ENCODE measurements around the gene SECTM1. TPM values are rescaled to one million over a fixed set of nuclear protein-coding genes. Genes with fewer than 3 reads are reported as not detected.

The SECTM1 gene
- total RNA-seq, 1 donor from 2014 or later = 4.3 TPM

DNA sequence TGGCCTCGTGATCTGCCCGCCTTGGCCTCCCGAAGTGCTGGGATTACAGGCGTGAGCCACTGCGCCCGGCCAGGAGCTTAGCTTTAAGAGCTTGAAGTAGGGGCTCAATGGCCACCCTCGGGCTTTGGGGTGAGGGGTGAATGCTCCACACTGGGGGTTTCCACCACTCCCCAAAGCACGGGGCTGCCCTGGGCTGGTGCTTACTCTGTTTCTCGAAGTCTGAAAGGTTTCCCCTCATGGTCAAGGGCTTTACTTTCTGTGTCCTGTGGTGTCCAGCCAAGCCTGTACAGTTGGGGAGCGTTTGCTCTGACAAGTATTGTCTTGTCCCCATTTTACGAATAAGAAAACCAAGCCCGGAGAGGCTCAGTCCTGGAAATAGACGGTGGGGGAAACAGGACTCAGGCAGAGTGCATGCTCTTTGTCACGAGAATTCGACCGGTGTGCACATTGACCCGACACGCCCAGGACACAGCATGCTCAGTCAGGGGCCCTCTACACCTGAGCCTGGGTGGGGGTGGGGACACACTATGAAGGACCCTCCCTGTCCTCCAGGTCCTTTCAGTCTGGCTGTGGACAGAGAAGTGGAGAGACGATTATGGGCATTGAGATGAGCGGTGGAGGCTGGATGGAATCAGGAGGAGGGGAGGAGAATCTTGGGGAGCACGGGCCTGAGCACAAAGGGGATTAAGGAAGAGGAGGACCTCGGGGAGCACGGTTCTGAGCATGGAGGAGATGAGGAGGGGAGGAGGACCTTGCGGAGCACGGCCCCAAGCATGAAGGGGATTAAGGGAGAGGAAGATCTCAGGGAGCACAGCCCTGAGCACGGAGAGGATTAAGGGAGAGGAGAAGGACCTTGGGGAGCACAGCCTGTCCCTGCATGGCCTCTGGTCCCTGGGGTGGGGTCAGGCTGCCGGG, 23.7 kb downstream of the SECTM1 start:
- DNase-seq (no peak), ATAC-seq (ENCODE audit: poor library complexity) (no peak)
- intact Hi-C loops (cut with DNase I) = no loop called here

DNA sequence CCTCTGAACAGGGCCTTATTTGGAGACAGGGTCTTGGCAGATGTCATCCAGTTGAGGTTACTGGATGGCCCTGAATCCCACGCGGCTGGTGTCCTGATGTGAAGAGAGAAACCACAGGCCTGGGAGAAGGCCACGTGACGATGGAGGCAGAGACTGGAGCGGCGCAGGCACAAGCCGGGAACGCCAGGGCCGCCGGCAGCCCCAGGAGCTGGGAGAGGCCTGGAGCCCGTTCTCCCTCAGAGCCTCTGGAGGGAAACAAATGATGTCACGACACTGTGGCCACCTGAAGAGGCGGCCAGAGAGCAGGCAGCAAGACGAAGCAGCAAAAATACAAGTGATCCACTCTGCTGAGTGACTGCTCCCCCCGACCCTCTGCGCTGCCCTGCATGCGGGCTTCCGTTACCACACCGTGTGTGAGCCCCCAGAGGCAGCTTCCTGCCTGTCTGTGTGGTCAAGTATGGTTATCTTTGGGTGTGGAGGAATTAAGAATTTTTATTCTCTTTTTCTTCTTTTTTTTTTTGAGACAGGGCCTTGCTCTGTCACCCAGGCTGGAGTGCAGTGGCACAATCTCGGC, 27.8 kb downstream of the SECTM1 start:
- DNase-seq (no peak), ATAC-seq (ENCODE audit: poor library complexity) (no peak)
- intact Hi-C loops (cut with DNase I) = no loop called here

DNA sequence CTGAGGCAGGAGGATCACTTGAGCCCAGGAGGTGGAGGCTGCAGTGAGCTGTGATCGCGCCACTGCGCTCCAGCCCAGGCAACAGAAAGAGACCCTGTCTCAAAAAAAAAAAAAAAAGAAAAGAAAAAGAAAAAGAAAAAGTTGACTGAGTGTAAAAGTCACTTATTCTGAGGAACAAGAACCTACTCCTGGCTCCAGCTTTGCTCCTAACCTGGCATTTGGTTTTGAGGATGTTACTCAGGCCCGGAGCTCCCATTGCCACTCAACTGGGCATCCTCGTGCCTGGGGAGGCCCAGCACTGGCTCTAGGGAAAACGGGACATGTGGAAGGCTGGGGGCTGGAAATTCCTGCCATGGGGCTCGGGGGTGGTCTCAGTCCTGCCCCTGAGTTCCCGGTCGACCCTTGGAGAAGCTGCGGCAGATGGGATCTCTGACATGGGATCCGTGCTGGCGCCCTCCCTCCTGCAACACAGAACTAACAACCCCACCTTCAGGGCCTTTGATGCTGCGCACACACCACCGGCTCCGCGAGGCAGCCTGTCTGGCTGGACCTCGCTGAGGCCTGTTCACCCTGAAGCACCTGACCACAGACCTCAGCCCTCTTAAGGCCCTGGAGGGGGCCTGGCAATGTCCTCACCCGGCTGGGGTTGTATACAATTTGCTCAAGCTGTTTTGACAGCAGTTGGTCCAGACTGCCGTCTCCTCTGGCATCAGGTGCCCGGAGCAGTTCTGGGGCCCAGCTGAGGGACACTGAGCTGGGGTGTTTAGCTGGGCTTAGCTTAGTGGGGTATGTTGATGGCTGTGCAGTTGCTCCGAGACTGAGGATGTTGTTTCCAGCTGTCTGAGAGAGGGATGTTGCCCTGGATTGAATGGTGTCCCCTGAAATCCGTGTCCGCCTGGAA, 28.5 kb downstream of the SECTM1 start:
- intact Hi-C loops (cut with DNase I) = no loop called here
- ATAC-seq (ENCODE audit: poor library complexity) (no peak), DNase-seq (no peak)

DNA sequence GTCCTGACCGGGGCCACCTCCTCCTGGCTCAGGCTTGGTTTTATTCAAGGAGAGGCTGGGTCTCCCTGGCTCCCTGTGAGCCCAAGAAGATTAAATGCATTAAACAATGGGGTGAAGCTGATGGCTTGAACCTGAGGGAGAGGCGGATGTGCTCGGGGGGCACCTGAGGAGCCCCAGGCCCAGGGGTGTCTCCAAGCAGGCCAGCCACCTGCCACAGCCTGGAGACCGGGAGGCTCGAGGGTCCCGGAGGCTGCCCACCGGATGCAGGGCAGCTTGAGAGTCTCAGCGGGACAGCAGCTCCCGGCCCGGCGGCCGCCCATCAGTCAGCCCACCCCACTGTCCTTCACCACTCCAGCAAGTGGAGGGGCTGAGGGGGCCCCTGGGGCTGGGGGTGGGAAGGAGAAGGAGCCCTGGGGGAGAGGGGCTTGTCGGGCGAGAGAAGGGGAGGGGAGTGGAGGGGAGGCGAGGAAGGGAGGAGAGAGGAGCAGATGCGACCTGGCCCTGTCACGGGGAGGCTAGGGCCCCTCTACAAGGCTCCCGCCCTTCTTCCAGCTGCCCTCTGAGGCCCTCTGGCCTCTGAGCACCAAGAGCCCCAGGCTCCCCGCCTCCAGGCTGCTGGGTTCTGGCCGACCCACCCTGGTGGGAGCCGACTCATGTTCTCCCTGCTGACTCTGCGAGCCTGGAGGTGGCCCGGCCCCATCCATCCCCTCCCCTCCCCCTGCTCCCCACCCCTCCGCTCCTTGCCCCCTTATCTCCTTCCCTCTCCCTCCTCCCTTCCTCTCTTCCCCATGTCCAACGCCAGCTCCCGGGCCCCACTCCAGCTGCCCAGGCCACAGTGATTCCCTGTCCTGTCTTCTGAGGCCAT, 29.4 kb downstream of the SECTM1 start:
- DNase-seq (no peak), ATAC-seq (ENCODE audit: poor library complexity) (no peak)
- intact Hi-C loops (cut with DNase I) = no loop called here

DNA sequence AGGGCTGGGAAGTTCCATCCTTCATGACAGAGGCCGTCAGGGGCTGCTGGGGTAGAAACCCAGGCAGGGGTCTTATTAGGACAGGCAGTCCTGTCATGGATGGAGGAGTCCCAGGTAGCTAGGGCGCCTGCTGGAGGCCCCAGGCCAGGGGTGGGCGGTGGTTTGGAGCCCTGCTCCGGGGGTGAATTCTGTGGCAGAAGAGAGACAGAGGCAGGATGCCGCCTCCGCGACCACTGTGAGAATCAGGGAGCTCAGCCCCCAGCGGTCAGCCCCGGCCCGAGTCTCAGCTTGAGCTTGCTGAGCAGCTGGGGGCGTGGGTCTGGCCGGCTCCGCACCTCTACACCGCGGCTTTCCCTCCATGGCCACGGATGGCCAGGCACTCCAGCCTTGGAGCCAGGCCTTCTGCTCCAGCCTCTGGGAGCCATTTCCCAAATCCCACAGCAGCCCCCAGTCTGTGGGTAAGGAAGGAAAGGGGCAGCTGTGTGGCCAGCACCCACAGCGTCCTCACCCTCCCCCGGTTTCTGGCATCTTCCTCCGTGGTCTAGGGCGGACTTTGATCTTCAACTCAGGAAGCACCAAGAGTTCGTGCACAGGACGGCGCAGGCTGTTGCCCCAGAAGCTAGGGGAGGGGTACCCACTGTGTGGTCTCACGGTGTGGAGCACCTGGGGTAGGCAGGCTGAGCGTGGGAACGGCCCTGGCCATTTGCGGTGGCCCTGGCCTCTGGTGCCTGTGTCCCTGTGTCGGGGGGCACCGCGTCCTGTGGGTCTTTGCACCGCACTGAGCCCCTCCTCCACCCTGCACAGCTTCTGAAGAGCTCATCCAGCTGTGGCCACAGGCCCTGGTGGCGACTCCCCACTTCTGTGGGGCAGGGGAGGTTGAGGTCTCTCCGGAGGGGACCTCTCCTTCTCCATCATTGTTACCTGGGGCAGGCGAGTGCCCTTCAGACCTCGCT, 30.3 kb downstream of the SECTM1 start:
- DNase-seq = no peak
- intact Hi-C loops (cut with DNase I) = no loop called here
- no peak for ATAC-seq (ENCODE audit: poor library complexity)

DNA sequence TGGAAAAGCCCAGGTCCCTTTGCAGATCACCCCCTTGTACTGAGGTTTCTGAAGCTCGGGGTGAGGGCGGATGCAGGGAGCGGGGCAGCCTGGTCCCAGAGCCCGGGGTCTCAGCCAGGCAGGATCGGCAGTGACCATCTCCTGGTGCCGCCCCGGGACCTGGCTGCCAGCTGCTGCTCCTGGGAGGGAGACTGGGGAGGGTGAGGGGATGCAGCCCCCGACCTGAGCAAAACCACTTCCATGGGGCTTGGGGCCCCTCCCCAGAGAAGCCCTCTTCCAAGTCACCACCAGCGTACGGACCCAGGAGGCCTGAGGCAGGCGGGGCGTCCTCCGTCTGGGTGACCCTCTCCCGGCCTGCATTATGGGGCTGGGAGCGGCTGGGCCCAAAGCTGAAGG, 31.0 kb downstream of the SECTM1 start:
- intact Hi-C loops (cut with DNase I) = no loop called here
- DNase-seq = no peak
- no peak for ATAC-seq (ENCODE audit: poor library complexity)

DNA sequence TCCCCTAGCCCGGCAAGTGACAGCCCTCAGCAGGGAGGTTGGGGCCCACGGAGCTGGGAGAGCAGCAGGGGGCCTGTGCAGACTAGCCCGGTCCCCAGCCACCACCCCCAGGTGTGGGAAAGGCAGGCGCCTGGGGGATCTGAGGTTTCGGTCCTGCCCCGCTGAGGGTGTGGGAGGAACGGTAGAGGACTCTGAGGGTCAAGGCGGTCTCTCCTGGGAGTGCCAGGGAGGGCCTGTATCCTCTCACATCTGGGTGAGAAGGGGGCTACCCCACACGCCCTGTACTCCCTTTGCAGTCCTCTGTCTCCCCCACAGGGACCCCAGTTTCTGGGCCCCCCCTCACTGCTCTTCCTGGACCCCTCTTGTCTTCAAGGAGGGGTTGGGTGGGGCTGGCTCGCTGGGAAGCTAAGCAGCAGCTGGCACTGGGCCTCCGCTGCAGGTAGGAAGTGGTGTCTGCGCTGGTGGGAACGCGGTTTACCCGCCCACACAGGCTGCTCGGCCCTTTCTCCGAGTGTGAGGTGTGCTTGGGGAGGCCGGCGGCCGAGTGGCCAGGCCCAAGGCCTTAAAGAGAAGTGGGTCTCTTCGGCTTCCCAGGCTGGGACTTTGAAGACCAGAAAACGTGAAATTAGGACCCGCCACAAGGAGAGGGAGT, 31.5 kb downstream of the SECTM1 start:
- ATAC-seq (ENCODE audit: poor library complexity) (no peak), DNase-seq (no peak)
- intact Hi-C loops (cut with DNase I) = no loop called here

DNA sequence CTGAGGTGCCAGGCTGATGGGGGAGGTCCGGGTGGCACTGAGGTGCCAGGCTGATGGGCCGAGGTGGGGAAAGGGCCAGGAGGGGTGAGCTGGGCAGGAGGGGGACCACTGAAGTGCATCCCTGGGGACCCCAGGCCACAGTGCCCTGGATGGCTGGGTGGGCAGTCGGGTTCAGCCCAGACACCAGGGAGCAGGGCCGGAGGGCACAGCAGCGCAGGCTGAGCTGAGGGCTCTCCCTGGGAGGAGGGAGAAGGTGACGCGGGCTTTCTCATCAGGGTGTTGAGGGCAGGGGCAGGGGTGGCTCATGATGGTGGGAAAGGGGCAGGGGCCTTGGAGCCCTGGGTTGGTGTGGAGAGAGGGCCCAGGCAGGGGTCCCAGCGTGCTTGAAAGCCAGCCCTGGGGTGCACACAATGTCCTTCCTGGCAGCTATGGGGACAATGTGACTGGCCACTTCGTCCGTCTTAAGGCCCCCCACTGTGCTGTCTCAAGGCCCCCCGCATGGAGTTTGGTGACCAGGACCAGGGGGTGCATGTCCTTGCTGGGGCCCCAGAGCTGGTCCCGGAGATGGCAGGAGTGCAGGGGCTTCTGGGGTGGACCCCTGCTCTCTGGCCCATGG, 32.2 kb downstream of the SECTM1 start:
- DNase-seq = no peak
- no peak for ATAC-seq (ENCODE audit: poor library complexity)
- intact Hi-C loops (cut with DNase I) = no loop called here

DNA sequence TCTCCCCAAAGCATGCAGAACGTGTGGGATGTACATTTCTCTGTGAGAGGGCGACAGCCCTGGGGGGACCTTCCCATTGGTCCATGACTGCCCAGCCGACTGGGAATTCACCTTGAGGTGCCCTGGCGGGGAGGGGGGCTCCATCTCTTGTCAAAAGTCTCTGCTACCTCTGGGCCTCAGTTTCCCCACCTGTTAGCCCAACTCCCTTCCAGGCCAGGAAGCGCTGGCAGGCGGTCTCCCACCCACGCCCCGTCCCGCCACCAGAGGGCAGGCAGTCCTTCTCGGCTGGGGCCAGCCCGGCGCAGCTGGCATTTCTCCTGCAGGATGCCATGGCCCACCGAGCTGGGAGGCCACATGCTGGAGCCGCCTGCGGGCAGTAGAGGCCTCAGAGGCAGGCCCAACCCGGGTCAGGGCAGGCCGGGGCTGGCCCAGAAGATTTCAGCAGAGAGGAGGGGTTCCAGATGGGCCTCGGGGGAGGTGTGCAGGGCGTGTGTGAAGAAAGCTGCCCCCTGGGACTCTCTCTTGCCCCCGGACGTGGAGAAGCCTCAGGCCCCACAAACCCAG, 32.8 kb downstream of the SECTM1 start:
- ATAC-seq (ENCODE audit: poor library complexity) (peak; percentile 40), DNase-seq (peak; percentile 85)
- intact Hi-C loops (cut with DNase I) = no loop called here

DNA sequence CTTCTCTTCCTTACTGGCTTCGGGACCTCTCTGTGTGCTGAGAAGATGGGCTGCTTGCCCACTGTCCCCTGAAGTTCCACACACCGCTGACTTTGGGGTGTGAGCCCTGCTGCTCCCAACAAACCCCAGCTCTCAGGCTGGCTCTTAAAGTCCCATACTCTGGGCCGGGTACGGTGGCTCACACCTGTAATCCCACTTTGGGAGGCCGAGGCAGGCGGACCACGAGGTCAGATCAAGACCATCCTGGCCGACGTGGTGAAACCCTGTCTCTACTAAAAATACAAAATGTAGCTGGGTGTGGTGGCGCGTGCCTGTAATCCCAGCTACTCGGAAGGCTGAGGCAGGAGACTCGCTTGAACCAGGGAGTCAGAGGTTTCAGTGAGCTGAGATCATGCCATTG, 33.3 kb downstream of the SECTM1 start:
- no peak for ATAC-seq (ENCODE audit: poor library complexity)

DNA sequence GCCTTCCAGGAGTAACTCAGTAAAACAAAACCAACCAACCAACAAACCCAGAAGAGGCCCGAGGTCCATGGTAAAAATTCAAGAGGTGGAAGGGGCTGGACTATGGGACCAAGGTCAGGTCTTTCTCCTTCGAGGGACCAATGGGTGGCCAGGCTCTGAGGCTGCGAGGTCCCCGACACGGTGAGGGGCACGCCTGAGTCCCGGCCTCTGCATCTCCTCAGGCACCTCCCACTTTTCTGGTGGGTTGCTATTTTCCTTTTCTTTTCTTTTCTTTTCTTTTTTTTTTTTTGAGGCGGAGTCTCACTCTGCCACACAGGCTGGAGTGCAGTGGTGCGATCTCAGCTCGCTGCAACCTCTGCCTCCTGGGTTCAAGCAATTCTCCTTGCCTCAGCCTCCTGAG, 34.1 kb downstream of the SECTM1 start:
- DNase-seq (no peak), ATAC-seq (ENCODE audit: poor library complexity) (no peak)
- intact Hi-C loops (cut with DNase I) = loop anchor here (10.0 kb wide), 1 partner anchor 65 kb away; no protein-coding TSS in a partner anchor

More for the DNA sequence above, 33.3 kb downstream of the SECTM1 start:
- DNase-seq = no peak
- intact Hi-C loops (cut with DNase I) = no loop called here

DNA sequence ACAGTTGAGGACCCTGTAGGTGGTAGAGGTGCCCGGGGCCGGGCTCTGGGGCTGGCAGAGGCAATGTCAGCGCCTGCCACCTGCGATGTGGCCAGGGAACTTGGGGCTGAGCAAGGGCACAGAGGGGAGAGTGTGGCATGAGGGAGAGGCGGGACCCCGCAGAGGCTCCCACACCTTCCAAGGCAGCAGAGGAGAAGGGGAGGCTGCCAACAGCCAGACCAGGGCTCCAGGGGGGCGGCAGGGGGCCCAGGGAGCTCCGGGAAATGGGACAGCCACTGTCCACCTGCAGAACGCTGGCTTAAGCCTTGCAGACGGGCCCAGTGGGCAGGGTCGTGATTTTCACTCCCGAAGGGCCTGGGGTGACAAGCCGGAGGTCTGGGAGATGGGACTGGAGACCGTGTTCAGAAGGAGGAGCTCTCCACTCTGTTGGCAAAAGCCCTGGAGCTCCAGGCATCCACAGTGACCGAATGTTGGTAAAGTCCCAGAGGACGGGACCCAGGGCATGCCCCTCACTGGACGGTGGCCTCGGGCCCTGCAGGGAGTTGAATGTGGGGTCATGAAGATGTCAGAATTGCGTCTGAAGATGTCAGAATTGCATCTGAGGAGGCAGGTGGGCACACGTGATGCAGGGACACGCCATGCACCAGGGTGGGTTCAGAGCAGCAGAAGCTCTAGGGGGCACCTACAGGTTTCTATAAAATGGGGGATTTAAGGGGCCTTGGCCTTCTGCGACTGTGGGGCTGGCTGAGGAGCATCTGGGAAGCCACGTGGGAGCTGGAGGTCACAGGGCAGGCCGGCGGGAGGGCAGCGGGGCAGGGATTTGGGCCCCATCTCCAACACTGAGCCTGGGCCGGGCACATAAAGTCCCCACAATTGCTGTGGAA, 34.8 kb downstream of the SECTM1 start:
- intact Hi-C loops (cut with DNase I) = loop anchor here (10.0 kb wide), 1 partner anchor 64 kb away; no protein-coding TSS in a partner anchor

DNA sequence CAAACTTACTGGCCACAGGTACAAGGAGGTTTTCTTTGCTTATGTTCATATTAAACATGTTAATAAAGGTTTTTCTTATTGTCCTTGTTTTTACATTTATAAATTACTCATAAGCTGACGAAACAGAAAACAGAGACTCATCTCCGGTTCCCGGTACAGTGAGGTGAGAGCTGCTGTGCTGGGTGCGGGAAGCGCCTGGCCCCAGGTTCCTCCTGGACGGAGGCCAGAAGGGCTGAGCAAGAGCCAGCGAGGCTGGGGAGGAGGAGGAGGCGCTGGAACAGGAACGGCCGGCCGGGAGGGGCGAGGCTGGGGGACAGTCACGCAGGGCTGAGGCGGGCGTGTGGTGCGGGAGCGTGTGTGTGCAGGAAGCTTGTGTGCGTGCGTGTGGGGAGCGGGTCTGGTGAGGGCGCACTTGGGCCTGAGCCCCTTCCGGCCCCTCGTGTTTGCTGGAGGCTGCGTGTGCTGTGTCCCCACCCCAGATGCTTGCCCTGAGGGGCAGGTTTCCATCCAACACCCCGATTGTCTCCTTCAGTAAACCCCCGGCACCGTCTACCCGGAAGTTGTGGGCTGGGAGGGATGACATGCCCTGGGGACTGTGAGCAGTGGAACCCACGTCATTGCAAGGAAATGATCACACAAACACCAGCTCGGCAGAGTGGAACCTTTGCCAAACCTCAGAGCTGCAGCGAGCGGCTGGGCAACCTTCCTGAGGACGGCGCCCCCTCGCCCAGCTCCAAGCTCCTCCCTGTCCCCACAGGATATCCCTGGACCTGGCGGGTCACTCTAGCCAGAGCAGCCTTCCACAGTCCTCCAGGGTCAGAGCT, 35.6 kb downstream of the SECTM1 start:
- intact Hi-C loops (cut with DNase I) = loop anchor here (10.0 kb wide), 1 partner anchor 63 kb away; no protein-coding TSS in a partner anchor
- peak; percentile 76 for ATAC-seq (ENCODE audit: poor library complexity)
- DNase-seq = peak; percentile 90

More for the DNA sequence above, 34.8 kb downstream of the SECTM1 start:
- ATAC-seq (ENCODE audit: poor library complexity) (no peak), DNase-seq (no peak)

DNA sequence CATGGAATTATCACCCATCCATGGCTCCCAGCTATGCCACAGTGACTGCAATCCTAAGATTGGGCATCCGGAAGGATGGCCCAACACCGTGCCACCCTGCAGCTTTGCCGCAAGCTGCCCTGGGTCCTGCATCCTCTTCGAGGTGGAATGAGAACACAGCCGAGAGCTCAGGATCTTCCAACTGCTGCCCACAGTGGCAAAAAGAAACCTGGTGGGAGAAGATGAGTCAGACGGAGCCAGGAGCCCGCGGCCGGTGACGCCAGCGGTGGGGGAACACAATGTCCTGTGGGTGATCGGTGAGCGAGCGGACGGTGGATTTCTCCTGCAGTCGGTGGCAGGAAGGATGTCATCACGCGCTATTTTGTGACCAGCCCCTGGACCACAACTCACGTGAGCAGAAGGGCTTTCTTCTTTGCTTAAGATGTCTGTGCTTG, 36.3 kb downstream of the SECTM1 start:
- intact Hi-C loops (cut with DNase I) = loop anchor here (10.0 kb wide), 1 partner anchor 62 kb away; no protein-coding TSS in a partner anchor
- ATAC-seq (ENCODE audit: poor library complexity) (no peak), DNase-seq (peak; percentile 87)
